Measurements from ENCODE around the gene NUP214.

DNA sequence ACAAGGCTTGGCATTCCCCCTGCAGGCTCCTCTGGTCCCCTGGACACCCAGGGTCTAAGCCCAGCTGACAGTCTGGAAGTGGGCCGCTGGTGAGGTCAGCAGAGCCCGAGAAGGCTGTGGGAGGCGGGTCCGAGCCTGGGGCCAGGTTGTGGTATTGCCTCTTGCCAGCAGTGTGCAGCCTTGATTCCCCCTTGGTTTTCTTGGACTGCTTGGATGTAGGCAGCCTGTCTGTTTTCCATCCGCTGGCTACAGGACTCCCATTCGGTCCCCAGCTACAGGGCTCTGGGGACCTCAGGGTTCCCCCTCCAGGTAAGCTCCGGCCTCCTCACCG is 27.5 kb upstream of the NUP214 start:
- TF ChIP-seq, protein P1, sequence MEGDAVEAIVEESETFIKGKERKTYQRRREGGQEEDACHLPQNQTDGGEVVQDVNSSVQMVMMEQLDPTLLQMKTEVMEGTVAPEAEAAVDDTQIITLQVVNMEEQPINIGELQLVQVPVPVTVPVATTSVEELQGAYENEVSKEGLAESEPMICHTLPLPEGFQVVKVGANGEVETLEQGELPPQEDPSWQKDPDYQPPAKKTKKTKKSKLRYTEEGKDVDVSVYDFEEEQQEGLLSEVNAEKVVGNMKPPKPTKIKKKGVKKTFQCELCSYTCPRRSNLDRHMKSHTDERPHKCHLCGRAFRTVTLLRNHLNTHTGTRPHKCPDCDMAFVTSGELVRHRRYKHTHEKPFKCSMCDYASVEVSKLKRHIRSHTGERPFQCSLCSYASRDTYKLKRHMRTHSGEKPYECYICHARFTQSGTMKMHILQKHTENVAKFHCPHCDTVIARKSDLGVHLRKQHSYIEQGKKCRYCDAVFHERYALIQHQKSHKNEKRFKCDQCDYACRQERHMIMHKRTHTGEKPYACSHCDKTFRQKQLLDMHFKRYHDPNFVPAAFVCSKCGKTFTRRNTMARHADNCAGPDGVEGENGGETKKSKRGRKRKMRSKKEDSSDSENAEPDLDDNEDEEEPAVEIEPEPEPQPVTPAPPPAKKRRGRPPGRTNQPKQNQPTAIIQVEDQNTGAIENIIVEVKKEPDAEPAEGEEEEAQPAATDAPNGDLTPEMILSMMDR (conservative IDR thresholded peaks at IDR 0.05; ENCODE audit: low read depth, low read length) = no peak
- TF ChIP-seq EZH2 (IDR thresholded peaks at IDR 0.05; ENCODE audit: borderline replicate concordance, low read depth, low read length, poor library complexity, severe bottlenecking) = no peak
